ENCODE data around the gene PGGT1B. TPM values are rescaled to one million over a fixed set of nuclear protein-coding genes. Genes with fewer than 3 reads are reported as not detected.

Gene PGGT1B
- total RNA-seq, 1 donor from 2014 or later = 4.0 TPM

DNA sequence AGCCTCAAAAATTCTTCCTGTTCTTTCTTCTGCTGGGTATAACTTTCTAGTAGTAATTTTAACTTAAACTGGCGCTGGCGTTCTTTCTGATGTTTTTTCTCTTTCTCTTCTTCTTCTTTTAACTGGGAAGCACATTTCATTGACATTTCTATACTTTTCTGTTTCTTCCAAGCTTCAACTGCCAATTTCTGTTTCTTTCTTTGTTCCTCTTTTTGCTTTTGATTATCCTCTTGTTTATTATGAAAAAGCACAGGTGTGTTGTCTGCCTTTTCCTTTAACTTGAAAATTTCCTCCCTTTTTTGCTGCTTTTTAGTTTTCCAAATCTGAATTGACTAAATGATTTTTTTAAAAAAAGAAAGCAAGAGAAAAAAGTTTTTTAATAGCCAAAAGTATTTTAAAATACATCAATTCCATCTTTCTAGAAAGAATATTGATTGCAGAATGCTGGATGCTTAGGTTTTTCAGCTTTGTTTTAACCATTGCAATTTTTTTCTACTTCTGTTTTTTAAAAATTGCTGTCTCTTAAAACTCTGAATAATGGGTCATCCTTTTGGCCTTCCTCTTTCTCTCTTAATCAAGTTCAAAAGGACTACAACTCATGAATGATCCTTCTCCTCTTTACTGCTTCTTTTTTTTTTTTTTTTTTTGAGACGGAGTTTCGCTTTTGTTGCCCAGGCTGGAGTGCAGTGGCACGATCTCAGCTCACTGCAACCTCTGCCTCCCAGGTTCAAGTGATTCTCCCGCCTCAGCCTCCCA is 8.8 kb upstream of the PGGT1B start:
- H3K36me3 ChIP-seq = peaks cover 13 to 18% of the 10 kb centered on the region in 2 donors
- TF ChIP-seq, protein P1, sequence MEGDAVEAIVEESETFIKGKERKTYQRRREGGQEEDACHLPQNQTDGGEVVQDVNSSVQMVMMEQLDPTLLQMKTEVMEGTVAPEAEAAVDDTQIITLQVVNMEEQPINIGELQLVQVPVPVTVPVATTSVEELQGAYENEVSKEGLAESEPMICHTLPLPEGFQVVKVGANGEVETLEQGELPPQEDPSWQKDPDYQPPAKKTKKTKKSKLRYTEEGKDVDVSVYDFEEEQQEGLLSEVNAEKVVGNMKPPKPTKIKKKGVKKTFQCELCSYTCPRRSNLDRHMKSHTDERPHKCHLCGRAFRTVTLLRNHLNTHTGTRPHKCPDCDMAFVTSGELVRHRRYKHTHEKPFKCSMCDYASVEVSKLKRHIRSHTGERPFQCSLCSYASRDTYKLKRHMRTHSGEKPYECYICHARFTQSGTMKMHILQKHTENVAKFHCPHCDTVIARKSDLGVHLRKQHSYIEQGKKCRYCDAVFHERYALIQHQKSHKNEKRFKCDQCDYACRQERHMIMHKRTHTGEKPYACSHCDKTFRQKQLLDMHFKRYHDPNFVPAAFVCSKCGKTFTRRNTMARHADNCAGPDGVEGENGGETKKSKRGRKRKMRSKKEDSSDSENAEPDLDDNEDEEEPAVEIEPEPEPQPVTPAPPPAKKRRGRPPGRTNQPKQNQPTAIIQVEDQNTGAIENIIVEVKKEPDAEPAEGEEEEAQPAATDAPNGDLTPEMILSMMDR (IDR thresholded peaks at IDR 0.05) = no peak
- H3K9me3 ChIP-seq = no peaks in the 10 kb centered on the region
- no peaks in the 10 kb centered on the region for H3K4me1 ChIP-seq
- intact Hi-C loops (cut with DNase I) = no loop called here
- no peak overlapping the region for H3K27ac ChIP-seq
- H3K27me3 ChIP-seq = no peaks in the 10 kb centered on the region
- DNase-seq (ENCODE audit: low spot score in 2 of 2) = no peak
- no peak overlapping the region for H3K4me3 ChIP-seq

DNA sequence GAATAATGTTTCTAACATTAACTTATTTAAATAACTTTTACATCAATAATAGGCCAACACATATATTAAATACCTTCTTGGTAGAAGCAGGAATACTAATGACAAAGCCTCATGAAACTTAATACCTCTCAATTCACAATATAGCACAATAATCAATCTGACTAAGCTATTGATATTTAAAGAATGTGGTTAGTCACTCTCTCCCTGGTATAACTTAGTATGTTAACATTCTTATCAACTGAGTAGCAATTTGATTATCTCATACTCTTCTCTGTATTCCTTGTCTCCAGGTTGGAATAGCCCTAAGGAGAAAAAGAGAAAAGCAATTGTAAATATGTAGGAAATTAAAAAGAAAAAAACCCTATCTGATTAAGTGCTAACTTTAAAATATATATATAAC is 4.9 kb upstream of the PGGT1B start:
- Histone ChIP-seq H3K4me1 (peaks cover 0 to 2% of the 10 kb centered on the region in 2 donors), H3K27me3 (no peaks in the 10 kb centered on the region), H3K9me3 (no peaks in the 10 kb centered on the region), H3K4me3 (no peak overlapping the region), H3K27ac (no peak overlapping the region), H3K36me3 (no peaks in the 10 kb centered on the region)
- no peak for DNase-seq (ENCODE audit: low spot score in 2 of 2)
- intact Hi-C loops (cut with DNase I) = no loop called here
- TF ChIP-seq, protein P1 (IDR thresholded peaks at IDR 0.05) = no peak

DNA sequence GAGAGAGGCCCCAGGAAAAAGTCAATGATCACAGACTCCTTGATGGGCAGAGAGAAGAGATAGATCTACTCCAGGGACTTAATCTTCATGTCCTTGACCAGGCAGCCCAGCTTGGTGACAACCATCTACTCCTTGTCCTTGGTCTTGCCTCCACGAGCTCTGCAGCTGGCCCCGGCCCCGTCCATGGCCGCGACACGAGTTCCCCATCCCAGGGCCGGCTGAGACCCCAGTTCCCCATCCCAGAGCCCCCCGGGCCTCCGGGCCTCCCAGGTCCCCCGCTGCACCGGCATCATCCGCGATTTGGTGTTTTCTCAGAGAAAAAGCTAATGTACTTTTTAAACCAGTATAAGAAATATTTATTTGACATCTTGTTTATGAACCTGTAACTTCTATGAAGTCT is 2.5 kb upstream of the PGGT1B start:
- TF ChIP-seq, protein P1 (IDR thresholded peaks at IDR 0.05) = no peak
- Histone ChIP-seq H3K27me3 (no peaks in the 10 kb centered on the region), H3K9me3 (no peaks in the 10 kb centered on the region), H3K4me1 (peaks cover 0 to 12% of the 10 kb centered on the region in 2 donors), H3K36me3 (no peaks in the 10 kb centered on the region), H3K27ac (no peak overlapping the region), H3K4me3 (no peak overlapping the region)
- DNase-seq (ENCODE audit: low spot score in 2 of 2) = no peak
- intact Hi-C loops (cut with DNase I) = no loop called here

DNA sequence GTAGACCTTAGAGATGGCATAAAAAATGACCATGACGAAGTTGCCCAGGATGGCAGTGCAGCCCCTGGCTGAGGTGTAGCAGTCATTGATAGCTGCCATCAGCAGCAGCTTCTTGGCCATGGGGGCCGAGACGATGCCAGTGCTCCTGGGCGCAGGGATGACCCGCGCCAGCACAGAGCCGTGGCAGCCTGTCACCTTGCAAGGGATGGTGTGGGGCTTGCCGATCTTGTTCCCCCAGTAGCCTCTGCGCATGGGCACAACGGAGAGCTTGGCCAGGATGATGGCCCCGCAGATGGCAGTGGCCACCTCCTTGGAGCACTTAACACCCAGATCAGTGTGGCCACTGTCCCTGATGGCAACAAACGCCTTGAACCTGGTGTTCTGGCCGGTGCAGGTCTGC is 2.1 kb upstream of the PGGT1B start:
- intact Hi-C loops (cut with DNase I) = no loop called here
- Histone ChIP-seq H3K27me3 (no peaks in the 10 kb centered on the region), H3K4me1 (peaks cover 0 to 12% of the 10 kb centered on the region in 2 donors), H3K27ac (no peak overlapping the region), H3K4me3 (no peak overlapping the region), H3K36me3 (no peaks in the 10 kb centered on the region), H3K9me3 (no peaks in the 10 kb centered on the region)
- DNase-seq (ENCODE audit: low spot score in 2 of 2) = no peak
- TF ChIP-seq, protein P1 (IDR thresholded peaks at IDR 0.05) = no peak

DNA sequence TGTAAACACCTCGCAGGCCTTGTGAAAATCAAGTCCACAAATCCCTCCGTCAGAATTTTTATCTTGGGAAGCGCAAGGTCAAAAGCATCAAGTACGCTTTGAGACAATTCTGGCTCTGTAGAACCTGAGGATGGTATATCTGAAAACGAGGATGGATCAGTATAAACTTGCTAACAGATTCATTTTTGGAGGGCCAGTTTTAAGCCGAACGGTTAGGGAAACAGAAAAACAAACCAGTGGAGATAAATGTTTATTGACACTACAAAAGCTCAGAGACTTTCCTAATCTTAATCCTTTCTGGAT is 352 bp upstream of the PGGT1B start:
- TF ChIP-seq, protein P1 (IDR thresholded peaks at IDR 0.05) = no peak
- no peaks in the 10 kb centered on the region for H3K9me3 ChIP-seq
- DNase-seq (ENCODE audit: low spot score in 2 of 2) = no peak
- intact Hi-C loops (cut with DNase I) = no loop called here
- peak overlapping the region; percentile 74 to 85 for H3K27ac ChIP-seq
- no peaks in the 10 kb centered on the region for H3K36me3 ChIP-seq
- H3K4me1 ChIP-seq = peaks cover 0 to 12% of the 10 kb centered on the region in 2 donors
- H3K4me3 ChIP-seq = peak overlapping the region; percentile 76 to 95
- no peaks in the 10 kb centered on the region for H3K27me3 ChIP-seq

DNA sequence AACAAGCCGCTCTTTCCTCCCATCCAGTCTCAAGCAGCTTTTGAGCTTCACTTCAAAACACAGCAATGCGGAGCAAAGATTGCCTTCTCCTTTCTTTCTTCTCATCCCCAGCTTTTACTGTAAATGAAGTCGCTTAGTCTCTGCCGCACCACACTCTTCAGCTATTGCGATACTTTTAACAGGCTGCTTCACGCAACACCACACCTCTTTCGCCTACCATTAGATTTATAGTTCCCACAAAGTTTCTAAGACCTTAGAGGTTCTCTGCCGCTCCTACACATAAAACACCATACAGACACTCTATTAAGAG is 711 bp downstream of the PGGT1B start:
- Histone ChIP-seq H3K27ac (peak overlapping the region in 1 of 2 donors; percentile 85), H3K9me3 (no peaks in the 10 kb centered on the region), H3K4me3 (peak overlapping the region; percentile 76 to 95), H3K27me3 (no peaks in the 10 kb centered on the region), H3K36me3 (no peaks in the 10 kb centered on the region), H3K4me1 (peaks cover 0 to 12% of the 10 kb centered on the region in 2 donors)
- intact Hi-C loops (cut with DNase I) = no loop called here
- TF ChIP-seq, protein P1 (IDR thresholded peaks at IDR 0.05) = no peak
- DNase-seq (ENCODE audit: low spot score in 2 of 2) = no peak

All from ascending aorta (tissue), 2 donors.